ENCODE measurements around the gene PPP2R2D.

- TF ChIP-seq POLR2A (IDR thresholded peaks at IDR 0.05; ENCODE audit: low read length) (no peak), GATA1 (IDR thresholded peaks at IDR 0.05; ENCODE audit: low read depth, low read length) (no peak)
Measured at GRCh38 chr10:131978851-131979250, 78.0 kb downstream of the PPP2R2D start.
